HG03571 (cell line): ENCODE results near the gene TECPR2.
"Not testable (repeated sequence)": the region's sequence is repeated elsewhere in the genome, so short reads cannot be mapped to it uniquely, and the experiment has no call there.

ENCODE experiments used
- ATAC-seq: cut with Tn5 transposase; IDR thresholded peaks from one replicate; pipeline ENCODE4 v1.9.1; 2021; ENCODE audit not compliant: unreplicated experiment

The TECPR2 gene, protein sequence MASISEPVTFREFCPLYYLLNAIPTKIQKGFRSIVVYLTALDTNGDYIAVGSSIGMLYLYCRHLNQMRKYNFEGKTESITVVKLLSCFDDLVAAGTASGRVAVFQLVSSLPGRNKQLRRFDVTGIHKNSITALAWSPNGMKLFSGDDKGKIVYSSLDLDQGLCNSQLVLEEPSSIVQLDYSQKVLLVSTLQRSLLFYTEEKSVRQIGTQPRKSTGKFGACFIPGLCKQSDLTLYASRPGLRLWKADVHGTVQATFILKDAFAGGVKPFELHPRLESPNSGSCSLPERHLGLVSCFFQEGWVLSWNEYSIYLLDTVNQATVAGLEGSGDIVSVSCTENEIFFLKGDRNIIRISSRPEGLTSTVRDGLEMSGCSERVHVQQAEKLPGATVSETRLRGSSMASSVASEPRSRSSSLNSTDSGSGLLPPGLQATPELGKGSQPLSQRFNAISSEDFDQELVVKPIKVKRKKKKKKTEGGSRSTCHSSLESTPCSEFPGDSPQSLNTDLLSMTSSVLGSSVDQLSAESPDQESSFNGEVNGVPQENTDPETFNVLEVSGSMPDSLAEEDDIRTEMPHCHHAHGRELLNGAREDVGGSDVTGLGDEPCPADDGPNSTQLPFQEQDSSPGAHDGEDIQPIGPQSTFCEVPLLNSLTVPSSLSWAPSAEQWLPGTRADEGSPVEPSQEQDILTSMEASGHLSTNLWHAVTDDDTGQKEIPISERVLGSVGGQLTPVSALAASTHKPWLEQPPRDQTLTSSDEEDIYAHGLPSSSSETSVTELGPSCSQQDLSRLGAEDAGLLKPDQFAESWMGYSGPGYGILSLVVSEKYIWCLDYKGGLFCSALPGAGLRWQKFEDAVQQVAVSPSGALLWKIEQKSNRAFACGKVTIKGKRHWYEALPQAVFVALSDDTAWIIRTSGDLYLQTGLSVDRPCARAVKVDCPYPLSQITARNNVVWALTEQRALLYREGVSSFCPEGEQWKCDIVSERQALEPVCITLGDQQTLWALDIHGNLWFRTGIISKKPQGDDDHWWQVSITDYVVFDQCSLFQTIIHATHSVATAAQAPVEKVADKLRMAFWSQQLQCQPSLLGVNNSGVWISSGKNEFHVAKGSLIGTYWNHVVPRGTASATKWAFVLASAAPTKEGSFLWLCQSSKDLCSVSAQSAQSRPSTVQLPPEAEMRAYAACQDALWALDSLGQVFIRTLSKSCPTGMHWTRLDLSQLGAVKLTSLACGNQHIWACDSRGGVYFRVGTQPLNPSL (N-terminal part only)

DNA sequence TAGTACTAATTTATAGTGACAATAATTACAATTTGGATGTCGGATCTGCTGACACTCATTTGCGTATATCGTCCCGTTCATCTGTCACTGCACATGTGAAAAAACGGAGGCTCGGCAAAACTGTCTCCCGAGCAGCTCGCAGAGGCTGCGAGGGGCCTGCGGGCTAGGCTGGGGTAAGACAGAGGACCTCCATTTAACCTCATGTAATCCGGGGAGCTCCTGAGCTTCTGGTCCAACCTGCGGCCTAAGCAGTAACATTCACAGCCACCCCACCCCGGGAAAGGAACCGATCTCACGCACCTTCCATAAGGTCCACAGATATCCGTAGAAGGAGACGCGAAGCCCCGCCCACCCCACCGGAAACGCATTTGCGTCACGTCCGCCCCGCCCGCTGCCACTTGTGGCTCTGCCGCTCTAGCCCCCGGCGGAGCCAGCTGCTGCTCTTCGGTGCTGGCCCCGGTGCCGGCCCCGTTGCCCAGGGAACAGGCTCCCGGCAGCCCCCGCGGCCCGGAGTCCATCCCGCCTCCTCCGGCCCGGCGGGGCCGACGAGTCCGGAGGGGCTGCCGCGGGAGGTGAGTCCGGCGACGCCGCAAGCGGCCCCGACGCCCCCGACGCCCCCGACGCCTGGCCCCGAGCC lies at the start of gene TECPR2, which contains the start of gene CINP:
Gene TECPR2 (plus strand): TSS at position 397 of the 637 bp plus-strand sequence. CDS start 13,781 bp downstream, outside the sequence.
Gene CINP (minus strand): TSS at position 346 of the 637 bp plus-strand sequence. CDS start 39 bp downstream, at position 307.
- ATAC-seq = peak; percentile 84

DNA sequence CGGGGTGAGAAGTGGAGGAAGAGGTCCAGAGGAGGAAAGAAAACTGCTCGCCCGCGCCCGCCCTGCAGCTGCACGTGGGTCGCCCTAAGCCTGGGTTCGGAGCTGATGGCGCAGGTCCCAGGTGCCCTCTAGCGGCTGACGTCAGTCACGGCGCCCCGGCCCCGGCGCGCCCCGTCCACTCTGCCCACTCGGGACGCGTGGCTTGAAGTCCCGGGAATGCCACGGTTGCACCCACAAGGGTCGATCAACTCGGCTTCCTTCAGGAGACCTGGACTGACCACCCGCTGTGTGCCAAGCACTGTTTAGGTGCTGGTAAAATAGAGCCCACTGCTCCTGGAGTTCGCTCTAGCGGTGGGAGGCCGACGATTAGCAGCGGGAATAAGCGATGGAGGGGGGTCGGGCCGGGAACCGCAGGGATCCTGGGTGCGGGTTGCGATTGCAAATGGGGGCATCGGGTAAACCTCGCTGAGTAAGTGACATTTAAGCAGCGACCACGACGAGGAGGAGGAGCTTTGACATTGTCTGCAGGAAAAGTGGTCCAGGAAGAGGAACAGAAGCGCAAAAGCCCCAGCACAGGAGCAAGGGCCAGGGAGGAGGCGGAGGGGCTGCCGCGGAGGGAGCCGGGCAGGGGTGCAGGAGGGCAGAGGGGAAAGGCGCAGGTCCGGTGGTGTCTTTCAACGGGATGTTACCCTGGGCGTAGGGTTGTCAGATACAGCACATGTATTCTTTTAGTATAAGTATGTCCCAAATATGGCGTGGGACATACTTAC lies 48.3 kb upstream of the TECPR2 start:
- ATAC-seq = peak; percentile 46

DNA sequence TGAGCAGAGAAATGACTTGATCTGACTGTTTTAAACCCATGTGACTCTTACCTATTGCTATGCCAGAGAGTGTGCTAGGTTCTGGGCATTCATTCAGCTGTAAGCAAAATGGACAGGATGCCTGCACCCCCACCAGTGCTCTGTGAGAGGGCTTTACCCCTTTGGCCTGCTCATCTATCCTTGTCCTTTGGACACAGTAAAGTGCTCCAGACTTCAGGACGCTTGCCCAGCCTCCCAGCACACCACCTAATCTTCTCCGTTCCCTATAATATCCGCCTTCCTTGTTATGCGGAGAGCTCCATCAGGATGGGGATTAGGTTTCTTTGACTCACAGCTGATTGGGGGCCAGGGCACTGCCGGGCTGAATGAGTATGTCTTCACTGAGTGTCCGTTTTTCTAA lies 47.6 kb upstream of the TECPR2 start:
- no peak for ATAC-seq

DNA sequence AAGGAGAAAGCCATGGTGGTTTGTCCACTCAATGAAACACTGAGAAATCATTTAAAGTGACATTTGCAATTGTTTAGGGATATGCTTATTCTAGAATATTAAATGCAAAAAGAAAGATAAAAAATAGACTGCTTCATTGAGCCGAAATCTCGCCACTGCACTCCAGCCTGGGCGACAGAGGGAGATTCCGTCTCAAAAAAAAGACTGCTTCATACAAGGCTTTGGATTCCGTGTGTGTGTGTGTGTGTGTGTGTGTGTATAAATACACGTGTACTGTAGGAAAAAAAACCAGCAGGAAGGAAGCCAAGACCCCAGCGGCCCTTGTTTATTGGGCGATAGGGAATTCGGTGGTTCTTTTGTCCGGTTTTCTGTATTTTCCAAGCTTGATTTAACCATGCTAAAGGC lies 46.4 kb upstream of the TECPR2 start:
- no peak for ATAC-seq

DNA sequence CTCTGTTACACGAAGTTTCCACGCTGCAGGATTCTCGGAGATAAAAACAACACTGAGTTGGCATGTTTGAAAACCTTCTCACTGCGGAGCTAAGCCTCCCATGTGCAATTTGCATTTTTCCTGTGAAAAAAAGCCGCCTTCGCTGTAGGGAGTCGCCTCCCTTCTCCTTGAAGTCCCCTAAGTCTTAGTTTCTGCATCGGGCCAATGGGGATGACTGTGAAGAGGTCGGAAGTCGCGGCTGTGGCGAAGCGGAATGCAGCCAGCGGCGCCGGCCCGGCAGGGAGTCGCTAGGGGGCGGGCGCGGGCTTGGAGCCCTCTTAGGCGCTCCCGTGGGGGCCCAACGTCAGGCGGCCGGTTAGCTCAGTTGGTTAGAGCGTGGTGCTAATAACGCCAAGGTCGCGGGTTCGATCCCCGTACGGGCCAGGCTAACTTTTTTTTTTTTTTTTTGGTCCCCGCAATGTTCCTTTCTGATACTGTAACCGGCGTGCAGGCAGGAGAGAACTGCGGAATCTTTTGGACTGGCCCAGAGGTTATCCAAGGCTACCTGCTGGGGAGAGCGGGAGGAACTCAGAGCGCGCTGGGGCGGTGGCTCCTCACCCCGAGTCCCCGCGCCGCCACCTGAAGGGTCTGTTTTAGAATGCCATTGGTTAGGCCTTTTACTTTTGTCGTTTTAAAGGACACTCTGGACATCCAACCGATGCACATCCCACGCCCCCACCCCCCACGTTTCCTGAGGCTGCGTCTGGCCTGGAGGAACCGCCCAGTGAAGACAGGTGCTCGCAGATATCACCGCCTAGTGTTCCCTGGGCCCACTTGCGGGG lies 45.8 kb upstream of the TECPR2 start:
- ATAC-seq = peak; percentile 54

DNA sequence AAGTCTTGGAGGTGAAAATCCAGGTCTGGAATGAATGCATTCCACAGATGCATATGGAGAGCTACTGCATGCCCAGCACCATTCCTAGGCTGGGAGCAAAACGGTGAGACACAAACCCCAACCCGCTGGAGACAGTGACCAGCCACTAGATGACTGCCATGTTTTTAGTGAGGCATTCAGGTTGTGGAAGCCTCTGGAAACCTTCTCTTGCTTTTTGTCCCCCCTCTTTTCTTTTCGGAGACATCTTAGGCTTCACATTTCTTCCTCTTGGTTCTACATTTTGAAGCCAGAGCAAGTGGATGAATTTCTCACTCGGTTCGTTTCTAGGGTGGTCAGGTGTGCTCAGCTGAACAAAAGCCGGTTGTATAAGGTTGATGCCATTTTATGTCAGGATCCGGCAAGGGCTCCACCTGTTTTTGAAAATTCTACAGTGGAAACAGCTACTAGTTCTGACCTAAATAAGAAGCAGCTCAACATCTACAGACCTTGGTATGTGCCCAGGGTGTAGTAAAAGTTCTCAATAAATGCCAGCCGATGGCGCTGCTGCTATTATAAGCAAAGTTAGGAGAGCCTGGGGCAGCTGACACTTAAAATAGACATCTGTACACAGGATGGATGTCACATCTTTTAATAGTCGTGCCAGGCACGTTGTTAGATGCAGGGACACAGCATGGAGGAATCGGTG lies 45.0 kb upstream of the TECPR2 start:
- ATAC-seq = no peak

DNA sequence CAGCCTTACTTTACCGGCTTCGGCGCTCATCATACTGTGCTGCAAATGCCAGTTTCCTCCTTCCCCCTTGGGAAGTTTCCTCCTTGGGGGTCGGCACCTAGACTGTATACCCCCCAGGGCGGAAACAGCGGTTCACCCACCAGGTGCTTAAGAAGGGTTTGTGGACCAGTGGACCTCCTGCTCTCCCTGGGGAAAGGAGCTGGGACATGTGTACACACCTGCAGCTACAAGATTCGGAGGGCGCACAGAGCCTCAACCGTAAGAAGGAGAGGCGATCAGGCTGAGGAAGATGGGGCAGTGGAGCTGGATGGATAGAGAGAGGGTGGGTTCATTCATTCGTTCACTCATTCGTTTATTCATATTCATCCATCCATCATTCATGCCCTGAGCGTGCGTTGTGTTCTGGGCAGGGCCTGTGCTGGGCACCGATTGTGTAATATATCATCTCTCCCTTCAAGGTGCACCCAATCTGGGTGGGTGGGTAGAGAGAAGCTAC lies 43.9 kb upstream of the TECPR2 start:
- no peak for ATAC-seq

DNA sequence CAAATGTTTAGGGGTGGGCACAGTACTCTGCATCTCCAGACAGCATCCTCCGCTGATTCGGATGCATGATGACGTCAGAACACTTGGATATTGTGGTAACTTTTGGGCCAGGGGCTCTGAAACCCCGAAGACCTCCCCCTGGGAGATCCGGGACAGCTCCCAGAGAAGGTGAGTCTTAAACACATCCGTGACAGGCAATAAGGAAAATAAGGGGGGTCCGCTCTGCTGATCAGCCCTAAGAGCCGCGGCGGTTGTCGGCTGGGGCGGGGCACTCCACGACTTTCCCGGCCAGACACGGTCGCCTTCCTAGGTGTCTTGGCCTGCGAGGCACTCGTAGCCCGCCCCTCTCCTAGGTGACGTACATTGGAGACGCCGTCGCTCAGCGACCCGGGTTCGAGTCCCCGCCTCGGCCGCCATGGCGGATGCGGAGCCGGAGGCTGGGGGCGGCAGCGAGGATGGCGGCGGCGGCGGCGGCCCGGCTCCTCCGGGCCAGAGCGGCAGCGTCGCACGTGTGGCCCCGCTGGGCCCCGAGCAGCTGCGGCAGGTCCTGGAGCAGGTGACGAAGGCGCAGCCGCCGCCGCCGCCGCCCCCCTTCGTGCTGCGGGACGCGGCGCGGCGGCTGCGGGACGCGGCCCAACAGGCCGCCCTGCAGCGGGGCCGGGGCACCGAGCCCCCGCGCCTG lies 43.2 kb upstream of the TECPR2 start, which contains the start of gene ZNF839:
Gene ZNF839 (plus strand): TSS at position 396 of the 682 bp plus-strand sequence. CDS start 20 bp downstream, at position 416.
- no peak for ATAC-seq

DNA sequence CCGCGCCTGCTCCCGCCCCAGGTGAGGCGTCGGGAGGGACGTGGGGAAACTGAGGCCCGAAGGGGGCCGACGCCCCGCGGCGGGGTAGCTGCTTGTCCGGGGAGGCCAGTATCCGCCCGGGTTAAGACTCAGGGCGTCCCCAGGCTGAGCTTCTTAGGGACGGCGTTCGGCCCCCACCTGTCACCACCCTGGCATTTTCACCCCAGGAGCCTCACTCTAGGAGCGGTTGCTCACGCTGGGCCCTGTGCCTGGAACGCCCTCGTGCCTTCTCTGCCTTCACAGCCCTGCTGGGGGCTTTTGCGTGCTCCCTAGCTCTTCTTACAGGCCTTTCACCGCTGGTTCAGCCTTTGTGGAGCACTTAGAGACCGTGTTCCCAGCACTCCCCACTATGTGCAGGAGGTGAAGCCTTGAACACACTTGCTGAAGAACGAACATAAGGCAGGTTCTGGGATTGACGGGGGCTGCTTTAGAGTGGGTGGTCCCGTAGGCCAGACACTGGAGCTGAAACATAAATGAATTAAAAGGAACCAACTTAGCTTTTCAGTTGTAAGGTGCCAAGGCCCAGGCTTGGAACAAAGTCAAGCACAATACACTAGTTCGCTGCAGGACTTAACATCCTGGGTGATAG lies 42.6 kb upstream of the TECPR2 start:
- ATAC-seq = no peak

DNA sequence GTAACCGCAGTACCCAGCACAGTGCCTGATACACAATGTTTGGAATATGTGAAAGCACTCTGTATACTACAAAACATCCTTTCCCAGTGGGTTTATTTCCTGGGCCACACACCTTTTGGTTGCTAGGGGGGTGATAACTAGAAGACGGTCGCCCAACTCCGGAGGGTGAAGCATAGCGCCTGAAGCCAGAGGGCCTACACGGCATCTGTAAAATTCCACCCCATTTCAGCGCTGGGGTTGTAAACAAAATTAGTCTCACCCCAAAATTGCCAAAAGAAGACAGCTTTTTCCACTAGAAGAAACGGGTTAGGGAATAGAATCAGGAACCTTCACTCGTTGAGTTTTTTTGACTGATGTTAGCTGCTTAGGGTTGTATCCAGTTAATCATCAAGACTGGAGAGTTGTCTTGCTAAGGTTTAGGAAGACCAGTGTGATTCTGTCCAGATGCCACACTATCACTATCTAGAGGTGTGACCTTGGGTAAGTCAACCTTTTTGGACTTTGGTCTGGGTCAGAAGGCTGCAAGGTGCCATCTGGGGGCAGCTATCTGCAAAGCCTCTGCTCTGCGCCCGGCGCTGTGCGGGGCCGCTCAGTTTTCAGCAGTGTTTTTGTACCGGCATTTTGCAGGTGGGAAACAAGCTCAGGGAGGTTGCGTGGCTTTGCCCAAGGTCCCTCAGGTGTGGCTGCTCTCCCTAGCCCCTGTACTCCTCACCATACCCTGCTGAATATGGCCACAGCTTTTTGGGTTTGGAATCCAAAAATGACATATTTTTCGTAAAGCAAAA lies 41.9 kb upstream of the TECPR2 start:
- ATAC-seq = no peak

DNA sequence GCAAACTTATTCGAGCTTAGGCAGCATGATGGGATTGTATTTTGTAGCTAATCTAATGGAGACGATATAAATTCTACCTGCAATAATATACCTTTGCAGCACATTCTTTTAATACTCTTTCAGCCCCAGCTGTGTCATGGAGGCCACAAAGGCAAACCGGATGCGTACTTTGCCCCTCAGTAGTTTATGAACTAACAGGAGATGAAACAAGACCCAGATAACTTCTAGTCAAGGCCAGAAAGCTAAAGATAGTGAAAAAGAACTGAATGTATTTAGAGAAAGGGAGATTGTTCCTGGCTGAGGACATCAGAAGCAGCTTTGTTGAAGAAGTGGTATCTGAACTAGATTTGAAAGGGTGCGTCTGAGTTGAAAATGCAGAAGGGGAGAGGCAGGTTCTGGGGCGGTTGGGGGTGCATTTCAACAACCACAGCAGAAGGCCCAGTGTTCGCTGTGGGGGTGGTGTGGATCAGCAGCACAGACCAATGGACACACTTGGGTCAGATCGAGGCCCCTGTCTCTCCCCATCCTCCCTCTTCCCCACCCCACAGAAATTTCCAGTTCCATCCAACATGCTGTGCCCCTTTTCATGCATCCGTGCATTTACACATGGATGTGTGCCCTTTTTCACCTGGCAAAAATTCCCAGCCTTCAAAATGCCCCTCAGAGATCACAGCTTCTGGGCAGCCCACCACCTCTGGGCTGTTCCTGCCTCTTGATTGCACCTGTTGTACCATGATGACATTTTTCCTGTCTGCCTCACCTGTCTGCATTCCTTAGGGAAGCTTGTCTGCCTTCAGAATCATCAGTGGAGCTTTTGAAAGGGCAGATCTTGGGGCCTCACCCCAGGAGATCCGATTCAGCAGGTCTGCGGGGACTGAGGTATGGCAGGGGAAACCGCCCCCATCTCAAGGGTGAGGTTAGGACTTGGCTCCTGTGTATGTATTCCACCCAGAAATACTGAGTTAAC lies 41.0 kb upstream of the TECPR2 start:
- ATAC-seq = no peak

DNA sequence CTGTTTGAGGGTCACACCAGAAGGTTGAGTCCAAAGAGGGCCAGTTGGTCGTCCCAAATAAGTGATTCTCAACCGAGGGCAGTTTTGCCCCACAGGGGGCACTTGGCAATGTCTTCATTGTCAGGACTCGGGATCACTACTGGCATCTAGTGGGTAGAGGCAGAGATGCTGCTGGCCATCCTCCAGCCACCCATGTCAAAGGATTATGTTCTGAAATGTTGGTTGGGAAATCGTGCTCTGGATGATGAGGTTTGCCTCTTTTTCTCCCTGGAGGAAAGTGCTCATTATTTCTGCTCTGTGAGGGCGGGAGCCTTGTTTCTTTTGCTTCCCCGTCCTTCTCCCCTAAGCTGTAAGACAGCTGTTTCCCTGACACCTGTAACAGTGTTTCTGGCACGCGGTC lies 39.6 kb upstream of the TECPR2 start:
- ATAC-seq = no peak

DNA sequence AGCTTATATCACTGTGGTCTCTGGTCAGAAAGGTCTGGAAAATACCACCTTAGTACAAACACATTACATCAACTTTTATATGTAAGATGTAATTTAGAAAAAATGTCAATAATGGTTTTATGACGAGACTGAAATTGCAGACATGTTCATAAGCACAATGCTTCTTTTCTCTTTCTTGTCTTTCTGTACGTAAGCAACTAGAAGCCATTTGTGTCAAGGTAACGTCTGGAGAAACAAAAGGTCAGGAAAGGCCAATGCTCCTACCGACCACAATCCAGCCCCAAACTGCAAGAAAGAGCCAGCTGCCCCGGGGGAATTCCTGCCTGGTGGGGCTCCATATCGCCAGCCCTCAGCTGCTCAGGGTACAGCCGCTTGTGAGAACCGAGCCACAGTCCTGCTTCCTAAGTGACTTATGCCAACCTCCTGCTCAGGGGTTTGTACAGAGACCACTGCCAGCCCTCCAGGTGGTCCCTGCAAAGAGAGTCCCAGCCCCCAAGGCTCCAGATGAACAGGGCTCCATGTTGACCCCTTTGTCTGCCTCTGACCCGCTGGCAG lies 36.9 kb upstream of the TECPR2 start:
- no peak for ATAC-seq

DNA sequence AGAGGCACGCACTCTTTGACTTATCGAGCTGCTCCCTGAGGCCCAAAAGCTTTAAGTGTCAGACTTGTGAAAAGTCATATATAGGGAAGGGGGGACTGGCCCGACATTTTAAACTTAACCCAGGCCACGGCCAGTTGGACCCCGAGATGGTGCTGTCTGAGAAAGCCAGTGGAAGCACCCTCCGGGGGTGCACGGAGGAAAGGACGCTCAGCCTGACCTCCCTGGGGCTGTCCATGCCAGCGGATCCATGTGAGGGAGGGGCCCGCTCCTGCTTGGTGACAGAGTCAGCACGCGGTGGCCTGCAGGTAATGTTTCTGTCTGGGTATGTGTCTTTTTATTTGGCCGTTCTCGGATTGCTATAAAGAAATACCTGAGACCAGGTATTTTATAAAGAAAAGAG lies 36.2 kb upstream of the TECPR2 start:
- no peak for ATAC-seq

DNA sequence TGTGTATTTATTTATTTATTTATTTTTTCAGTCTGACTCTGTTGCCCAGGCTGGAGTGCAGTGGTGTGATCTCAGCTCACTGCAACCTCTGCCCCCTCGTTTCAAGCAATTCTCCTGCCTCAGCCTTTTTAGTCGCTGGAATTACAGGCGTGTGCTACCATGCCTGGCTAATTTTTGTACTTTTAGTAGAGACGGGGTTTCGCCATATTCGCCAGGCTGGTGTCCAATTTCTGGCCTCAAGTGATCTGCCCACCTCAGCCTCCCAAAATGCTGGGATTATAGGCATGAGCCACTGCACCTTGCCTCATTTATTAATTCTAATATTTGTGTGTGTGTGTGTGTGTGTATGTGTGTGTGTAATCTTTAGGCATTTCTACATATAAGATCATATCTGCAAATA lies 33.4 kb upstream of the TECPR2 start:
- not testable (repeated sequence) for ATAC-seq
